ENCODE data around the gene GIGYF1. TPM values are rescaled to one million over a fixed set of nuclear protein-coding genes. Genes with fewer than 3 reads are reported as not detected.

GIGYF1 gene
- total and polyA plus RNA-seq, 2 of the 8 experiments (the other 6 are each of a cell fraction or from before 2014, with no cell fraction given): 24.1 to 99.3 TPM

DNA sequence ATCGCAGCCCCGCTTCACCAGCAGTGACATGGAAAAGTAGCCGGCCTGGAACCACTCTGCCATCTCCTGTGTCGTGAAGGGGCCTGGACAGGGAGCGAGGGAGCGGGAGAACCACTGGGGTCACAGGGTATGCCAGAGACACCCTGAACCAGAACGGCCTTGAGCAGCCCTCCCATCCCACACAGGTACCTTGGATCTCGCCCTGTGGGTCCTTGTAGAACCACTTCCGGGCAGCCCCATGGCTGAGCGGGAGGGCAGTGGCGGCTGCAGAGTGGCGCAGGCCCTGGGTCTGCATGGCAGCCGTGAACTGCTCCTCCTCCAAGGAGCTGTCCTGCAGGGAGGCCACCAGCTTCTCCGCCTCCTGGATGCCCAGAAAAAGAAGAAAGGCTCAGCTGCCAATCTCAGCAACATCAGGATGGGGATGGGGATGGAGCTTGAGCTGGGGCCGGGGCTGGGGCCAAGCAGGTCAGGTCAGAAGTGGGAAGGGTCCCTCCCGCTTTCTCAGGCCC is 9.5 kb downstream of the GIGYF1 start (continued):
- TF ChIP-seq CHD7 (IDR thresholded peaks at IDR 0.05; ENCODE audit: insufficient replicate concordance, low read length) (no peak), BACH1 (IDR thresholded peaks at IDR 0.05; ENCODE audit: low read length) (no peak), TAF7 (optimal IDR thresholded peaks at IDR 0.05; ENCODE audit: borderline replicate concordance, low read depth, low read length) (no peak), CTBP2 (IDR thresholded peaks at IDR 0.05; ENCODE audit: borderline replicate concordance, insufficient read depth, insufficient read length, low read length) (no peak), BRCA1 (IDR thresholded peaks at IDR 0.05; ENCODE audit: low read depth, low read length) (no peak)

Data from H1 (cell line).